Suppressor macrophage treated with lipopolysaccharide for 4 hours (primary cell): ENCODE data around the gene RWDD2A.

ENCODE experiments used
- DNase-seq: peaks from one replicate; pipeline ENCODE4 v3.0.0-alpha.2; 2020

The RWDD2A gene

DNA sequence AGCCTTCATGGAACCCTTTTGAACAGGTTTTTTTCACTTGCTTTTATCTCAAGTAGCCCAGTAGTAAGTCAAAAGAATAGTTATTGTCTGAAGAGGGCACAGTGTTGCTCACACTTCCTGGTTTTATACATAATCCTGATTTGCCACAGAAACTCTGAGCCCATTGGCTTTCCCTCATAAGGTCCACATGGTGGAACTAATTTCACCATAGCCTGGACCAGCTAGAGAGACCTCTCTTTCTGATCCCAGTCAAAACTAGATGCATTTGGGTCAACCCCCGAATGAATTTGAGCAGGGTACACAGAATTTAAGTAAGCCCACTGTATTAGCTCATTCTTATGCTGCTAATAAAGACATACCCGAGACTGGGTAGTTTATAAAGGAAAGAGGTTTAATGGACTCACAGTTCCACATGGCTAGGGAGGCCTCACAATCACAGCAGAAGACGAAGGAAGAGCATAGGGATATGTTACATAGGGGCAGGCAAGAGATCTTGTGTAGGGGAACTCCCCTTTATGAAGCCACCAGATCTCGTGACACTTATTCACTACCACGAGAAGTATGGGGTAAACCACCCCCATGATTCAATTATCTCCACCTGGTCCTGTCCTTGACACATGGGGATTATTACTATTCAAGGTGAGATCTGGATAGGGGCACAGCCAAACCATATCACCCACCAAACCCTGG lies 6.2 kb downstream of the RWDD2A start:
- no peak for DNase-seq

- no peak for DNase-seq
These were observed 6.7 kb downstream of the RWDD2A start for GRCh38 chr6:83199863-83200225.

DNA sequence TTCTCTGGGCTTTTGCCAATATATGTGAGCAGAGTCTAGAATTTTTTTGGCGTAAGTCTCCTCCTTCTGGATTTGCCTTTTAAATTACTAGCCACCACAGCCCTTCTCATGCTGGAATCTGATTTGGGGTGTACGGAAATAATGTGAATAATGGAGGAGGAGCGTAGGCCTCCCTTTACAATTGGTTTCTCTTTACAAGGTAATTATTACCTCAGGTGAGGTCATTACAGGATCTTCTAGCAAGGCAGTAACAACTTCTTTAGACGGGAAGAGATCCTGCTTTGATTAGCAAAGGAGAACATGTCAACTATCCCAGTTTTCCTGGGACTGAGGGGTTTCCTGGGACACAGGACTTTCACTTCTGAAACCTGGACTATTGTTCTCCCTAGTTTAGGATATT lies 8.9 kb downstream of the RWDD2A start:
- no peak for DNase-seq

- DNase-seq: peak; percentile 71
These were observed 22.2 kb downstream of the RWDD2A start for GRCh38 chr6:83215131-83216047.

GRCh38 chr6:83216806-83217205 lies 23.6 kb downstream of the RWDD2A start:
- no peak for DNase-seq

- no peak for DNase-seq
These were observed 25.5 kb downstream of the RWDD2A start for GRCh38 chr6:83218646-83219045.

- DNase-seq: no peak
These were observed 27.0 kb downstream of the RWDD2A start for GRCh38 chr6:83220121-83220520.

DNA sequence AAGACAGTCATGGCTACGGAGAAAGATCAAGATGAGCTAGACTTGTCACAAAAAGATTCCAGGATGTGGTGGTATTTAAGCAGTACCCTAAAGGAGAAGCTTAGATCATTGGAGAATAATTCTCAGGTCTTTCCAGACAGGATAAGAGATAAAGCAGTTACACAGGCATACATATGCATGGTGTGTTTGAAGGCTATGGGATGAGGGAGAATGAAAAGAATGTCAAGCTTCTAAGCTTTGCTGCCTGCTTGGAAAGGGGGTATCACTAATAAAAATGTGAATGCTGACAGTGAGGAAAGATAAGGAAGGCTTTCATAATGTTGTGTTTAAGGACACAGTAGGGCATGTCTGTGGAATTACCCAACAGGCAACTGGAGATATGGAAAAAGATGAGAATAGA lies 28.1 kb downstream of the RWDD2A start:
- no peak for DNase-seq

GRCh38 chr6:83221889-83222479 lies 28.8 kb downstream of the RWDD2A start:
- peak; percentile 61 for DNase-seq

GRCh38 chr6:83226517-83226916 lies 33.4 kb downstream of the RWDD2A start:
- DNase-seq: no peak

DNA sequence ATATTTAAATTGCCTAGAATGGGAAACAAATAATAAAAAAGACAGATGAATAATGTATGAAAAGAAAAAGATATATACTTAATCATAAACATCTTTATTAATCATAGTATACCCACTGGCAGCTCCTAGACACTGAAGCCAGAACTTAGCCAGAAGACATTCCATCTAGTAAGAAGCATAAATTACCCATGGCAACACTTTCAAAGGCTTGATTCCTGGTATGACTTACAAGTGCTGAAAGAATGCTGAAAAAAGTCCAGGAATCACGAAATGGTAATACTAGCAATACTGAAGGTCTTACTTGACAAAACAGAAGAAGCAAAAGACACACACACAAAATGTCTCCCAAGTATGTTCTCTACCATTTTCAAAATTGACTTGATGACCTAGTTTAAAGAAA lies 38.0 kb downstream of the RWDD2A start:
- DNase-seq: no peak

- no peak for DNase-seq
These were observed 54.3 kb downstream of the RWDD2A start for GRCh38 chr6:83247471-83247870.
